ENCODE data around the gene DNMBP.

DNA sequence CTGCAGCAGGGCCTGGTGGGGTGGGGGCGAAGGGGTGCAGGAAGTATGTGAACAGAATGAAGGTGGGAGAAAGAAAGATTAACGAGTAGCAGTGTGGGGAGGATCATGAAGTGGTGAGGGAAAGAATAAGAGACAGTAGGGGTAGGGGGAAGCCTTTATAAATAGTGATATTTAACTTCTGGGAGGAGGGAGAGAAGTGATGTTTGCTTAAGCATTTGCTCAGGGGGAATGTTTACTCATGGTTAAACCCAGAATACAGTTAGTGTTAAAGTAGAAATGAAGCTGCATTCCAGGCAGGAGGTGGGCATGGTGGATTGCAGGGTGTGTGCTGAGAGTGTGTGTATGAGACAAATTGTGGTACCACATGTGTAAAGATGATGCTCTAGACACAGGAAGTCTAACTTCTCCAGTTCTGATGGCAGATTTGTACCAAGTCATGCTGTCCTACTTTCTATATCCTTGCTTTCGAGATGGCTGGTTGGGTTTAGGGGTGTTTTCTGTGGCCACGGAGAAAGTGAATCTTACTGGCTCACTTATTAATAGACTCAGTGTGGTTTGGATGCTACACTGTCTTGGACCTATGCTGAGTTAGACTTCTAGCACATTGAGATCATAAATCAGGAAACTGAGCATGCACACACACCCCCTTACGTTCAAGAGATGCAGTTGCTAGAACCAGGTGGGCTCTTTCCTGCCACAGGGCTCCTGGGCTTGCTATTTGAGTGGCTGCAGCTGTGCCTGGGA is 10.6 kb upstream of the DNMBP start:
- TF ChIP-seq, protein P1, sequence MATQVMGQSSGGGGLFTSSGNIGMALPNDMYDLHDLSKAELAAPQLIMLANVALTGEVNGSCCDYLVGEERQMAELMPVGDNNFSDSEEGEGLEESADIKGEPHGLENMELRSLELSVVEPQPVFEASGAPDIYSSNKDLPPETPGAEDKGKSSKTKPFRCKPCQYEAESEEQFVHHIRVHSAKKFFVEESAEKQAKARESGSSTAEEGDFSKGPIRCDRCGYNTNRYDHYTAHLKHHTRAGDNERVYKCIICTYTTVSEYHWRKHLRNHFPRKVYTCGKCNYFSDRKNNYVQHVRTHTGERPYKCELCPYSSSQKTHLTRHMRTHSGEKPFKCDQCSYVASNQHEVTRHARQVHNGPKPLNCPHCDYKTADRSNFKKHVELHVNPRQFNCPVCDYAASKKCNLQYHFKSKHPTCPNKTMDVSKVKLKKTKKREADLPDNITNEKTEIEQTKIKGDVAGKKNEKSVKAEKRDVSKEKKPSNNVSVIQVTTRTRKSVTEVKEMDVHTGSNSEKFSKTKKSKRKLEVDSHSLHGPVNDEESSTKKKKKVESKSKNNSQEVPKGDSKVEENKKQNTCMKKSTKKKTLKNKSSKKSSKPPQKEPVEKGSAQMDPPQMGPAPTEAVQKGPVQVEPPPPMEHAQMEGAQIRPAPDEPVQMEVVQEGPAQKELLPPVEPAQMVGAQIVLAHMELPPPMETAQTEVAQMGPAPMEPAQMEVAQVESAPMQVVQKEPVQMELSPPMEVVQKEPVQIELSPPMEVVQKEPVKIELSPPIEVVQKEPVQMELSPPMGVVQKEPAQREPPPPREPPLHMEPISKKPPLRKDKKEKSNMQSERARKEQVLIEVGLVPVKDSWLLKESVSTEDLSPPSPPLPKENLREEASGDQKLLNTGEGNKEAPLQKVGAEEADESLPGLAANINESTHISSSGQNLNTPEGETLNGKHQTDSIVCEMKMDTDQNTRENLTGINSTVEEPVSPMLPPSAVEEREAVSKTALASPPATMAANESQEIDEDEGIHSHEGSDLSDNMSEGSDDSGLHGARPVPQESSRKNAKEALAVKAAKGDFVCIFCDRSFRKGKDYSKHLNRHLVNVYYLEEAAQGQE (IDR thresholded peaks at IDR 0.05; ENCODE audit: low read depth) = no peak
- TF ChIP-seq EP300 (IDR thresholded peaks at IDR 0.05; ENCODE audit: borderline replicate concordance) (no peak), TAF1 (IDR thresholded peaks at IDR 0.05; ENCODE audit: low read depth) (no peak), CREB1 (IDR thresholded peaks at IDR 0.05; ENCODE audit: low read depth) (no peak), FOXM1 (IDR thresholded peaks at IDR 0.05; ENCODE audit: borderline replicate concordance, low read depth) (no peak), RAD21 (IDR thresholded peaks at IDR 0.05; ENCODE audit: low read depth) (no peak), NFIC (IDR thresholded peaks at IDR 0.05) (no peak)

Data from Ishikawa (cell line).